Cerebellar cortex (tissue), 1 donor: Measurements from ENCODE around the gene CLCA2.

Experiments used
- DNase-seq: peaks from one replicate; pipeline ENCODE4 v3.0.0-alpha.2; 2015; ENCODE audit warnings: low spot score

CLCA2 gene

GRCh38 chr1:86430376-86430775, 6.4 kb downstream of the CLCA2 start:
- no peak for DNase-seq

DNA sequence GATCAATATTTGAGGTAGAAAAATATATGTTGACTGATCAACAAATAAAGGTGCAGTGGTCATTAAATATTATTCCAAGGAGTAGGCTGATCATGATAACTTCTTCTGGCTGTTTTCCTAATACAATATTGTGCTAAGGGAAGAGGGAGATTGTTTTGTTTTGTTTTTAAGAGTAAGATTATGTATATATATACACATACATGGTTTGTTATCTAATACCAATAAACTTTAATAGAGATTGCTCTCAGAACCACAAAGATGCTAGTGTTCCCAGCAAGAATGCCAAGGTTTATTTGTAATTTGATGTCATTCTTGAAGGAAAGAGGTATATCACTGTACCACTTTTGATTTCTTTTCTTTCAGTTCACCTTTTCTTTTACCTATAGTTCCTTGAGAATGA, 10.1 kb downstream of the CLCA2 start:
- DNase-seq: no peak

- no peak for DNase-seq
Observed at GRCh38 chr1:86435327-86435726, 11.4 kb downstream of the CLCA2 start.

GRCh38 chr1:86436041-86436440, 12.1 kb downstream of the CLCA2 start:
- no peak for DNase-seq

GRCh38 chr1:86441581-86441980, 17.6 kb downstream of the CLCA2 start:
- DNase-seq: no peak

GRCh38 chr1:86441997-86442396, 18.0 kb downstream of the CLCA2 start:
- no peak for DNase-seq

GRCh38 chr1:86445919-86446318, 21.9 kb downstream of the CLCA2 start:
- DNase-seq: no peak

GRCh38 chr1:86447198-86447790, 23.3 kb downstream of the CLCA2 start:
- DNase-seq: no peak

GRCh38 chr1:86448670-86449069, 24.7 kb downstream of the CLCA2 start:
- no peak for DNase-seq

GRCh38 chr1:86449103-86449502, 25.1 kb downstream of the CLCA2 start:
- DNase-seq: no peak

GRCh38 chr1:86450847-86451246, 26.9 kb downstream of the CLCA2 start:
- DNase-seq: no peak

DNA sequence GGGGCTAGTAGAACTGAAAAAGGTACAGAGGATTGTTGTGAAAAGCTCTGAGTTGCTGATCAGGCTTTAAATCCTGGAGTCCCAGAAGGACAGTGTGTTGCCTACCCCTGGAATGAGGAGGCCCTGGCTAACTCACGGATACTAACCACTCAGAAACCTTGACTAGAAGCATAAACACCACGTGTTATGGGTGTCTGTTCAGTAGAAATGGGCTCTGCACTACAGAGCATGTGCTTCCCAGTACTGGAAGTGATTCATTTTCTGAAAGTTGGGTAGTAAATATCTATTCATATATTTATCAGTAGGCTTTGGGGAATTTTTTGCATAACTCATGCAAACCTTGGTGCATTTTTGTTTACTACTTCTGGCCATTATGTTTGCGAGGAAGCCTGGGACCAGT, 29.7 kb downstream of the CLCA2 start:
- DNase-seq: no peak

GRCh38 chr1:86455073-86455472, 31.1 kb downstream of the CLCA2 start:
- DNase-seq: no peak

DNA sequence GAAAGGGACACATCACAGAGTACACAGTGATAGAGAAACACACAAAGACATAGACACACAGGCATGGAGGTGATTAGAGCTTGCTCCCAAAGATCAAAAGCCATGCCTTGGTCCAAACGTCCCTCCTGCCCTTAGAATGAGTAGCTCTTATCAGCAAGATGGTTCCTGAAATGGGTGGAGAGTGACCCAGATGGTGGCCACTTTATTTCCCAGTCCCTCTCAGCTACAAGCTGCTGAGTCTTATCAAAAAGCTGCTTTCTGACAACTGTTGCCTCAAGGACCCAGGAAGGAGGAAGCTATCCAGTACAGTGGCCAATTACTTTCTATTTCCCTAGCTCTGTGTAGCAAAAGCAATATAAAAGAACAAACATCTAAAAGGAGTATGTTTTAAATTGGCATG, 37.0 kb downstream of the CLCA2 start:
- DNase-seq: no peak

DNA sequence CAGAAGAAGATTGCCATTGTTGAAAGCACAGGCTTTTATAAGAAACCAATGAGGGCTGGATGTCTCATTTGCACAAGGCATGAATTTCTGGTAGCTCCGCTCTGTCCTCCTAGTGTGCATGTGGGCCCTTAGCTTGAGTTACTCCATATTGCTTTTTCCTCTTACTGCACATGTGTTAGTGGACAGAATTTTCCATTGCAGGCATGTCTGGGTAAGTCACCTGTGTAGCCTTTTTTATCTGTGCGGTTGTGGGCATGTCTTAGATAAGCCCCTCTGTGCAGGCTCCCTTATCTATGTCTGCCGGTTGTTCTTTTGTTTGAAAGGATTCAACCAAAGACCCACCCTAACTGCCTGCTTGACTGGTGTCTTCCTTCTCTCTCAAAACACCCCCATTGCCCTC, 37.5 kb downstream of the CLCA2 start:
- DNase-seq: no peak

GRCh38 chr1:86464819-86465218, 40.8 kb downstream of the CLCA2 start:
- DNase-seq: no peak

GRCh38 chr1:86466109-86466844, 42.3 kb downstream of the CLCA2 start:
- DNase-seq: no peak

- no peak for DNase-seq
Observed at GRCh38 chr1:86466986-86467385, 43.0 kb downstream of the CLCA2 start.

DNA sequence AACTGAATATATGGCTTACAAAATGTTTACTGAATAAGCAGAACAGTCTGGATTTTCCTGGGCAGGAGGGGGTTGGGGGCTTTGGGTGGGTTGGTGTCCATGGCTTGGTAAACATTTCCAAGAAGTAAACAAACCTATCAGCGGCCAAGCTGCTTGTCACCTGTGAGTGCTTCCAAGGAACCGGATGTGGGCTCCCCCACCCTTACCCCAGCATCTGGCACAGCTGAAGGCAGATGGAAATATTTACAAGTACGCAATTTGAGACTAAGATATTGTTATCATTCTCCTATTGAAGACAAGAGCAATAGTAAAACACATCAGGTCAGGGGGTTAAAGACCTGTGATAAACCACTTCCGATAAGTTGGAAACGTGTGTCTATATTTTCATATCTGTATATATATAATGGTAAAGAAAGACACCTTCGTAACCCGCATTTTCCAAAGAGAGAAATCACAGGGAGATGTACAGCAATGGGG, 44.6 kb downstream of the CLCA2 start, which contains the start of gene CLCA1:
Gene CLCA1 (plus strand): TSS at position 427 of the 477 bp plus-strand sequence. CDS start 45 bp downstream, at position 472.
- no peak for DNase-seq

GRCh38 chr1:86470859-86471258, 46.9 kb downstream of the CLCA2 start:
- DNase-seq: no peak

GRCh38 chr1:86471291-86471690, 47.3 kb downstream of the CLCA2 start:
- DNase-seq: no peak

- DNase-seq: no peak
Observed at GRCh38 chr1:86472152-86472551, 48.2 kb downstream of the CLCA2 start.

DNA sequence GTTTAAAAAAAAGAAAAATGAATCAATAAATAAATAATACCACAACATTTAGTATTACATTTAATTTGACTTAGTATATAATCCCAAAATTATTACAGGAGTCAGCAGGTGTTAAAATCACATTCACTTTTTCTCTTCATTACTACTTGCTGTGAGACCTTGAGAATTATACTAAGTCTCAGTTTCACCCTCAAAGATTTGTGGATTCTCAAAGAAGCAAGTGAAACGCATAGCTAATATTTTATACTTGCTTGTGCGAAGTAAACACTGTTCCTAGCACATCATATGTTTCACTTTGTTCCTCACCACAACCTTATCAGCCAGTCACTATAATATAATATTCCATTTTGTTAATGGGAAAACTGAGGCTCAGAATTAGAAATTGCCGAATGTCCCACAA, 48.8 kb downstream of the CLCA2 start:
- no peak for DNase-seq

DNA sequence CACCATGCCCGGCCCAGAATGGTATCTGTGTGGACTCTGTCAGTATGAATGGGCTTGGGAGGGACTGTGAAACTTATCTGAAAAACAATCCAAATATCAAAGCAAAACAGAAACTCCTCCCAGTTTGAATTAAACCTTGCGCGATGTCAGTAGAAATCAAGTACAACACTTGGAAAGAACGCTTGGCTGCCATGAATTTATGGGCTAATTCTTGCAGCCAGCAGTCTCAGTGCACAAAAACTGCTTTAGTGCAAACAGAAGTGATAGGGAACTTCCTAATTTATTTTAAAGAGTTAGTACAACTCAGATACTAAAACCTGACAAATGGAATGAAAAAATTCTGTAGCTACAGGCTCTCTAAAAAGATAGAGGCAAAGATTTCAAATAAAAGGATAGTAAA, 53.3 kb downstream of the CLCA2 start:
- no peak for DNase-seq
